GM12878 (cell line): ENCODE measurements around the gene PRKN. TPM values are rescaled to one million over a fixed set of nuclear protein-coding genes. Genes with fewer than 3 reads are reported as not detected.

Experiments
- ATAC-seq: fragments of 200-7000 bp; cut with Tn5 transposase; 3 replicates; pipeline ENCODE4 v1.9.1; 2020; ENCODE audit warnings: mild to moderate bottlenecking, moderate library complexity
- BruUV-seq: library from RNA; stranded (reverse); fragments of 400-500 nt; replicated peaks from 2 replicates; lab custom pipeline; 2021; lab: Mats Ljungman, UMichigan
- CTCF ChIA-PET: fragments of 300-600 bp; sonication (Branson Sonifier 250); formaldehyde crosslinking; extraction: SDS; loops from one replicate; lab custom pipeline; 2021; ENCODE audit warnings: inconsistent platforms; lab: Yijun Ruan, JAX
- POLR2A ChIA-PET: fragments of 350-600 bp; formaldehyde crosslinking; extraction: SDS; loops from one replicate; lab custom pipeline; 2021; ENCODE audit warnings: inconsistent platforms; lab: Charles Lee
- RAD21 ChIA-PET: fragments of 300-600 bp; sonication (Branson Sonifier 250); formaldehyde crosslinking; loops from one replicate; lab custom pipeline; 2023; ENCODE audit warnings: antibody characterized with exemption; ENCODE audit not compliant: unreplicated experiment; lab: Charles Lee
- SMC1A ChIA-PET: fragments of 300-600 bp; sonication (Branson Sonifier 250); formaldehyde crosslinking; loops from one replicate; lab custom pipeline; 2023; ENCODE audit not compliant: unreplicated experiment, uncharacterized antibody; lab: Charles Lee
- DNase-seq: peaks from one replicate; pipeline ENCODE4 v3.0.0-alpha.2; 2011; ENCODE audit warnings: low read depth, low spot score
- FAIRE-seq: peaks from 3 replicates; lab custom pipeline; 2011; peaks lifted over from hg19 to GRCh38; lab: Jason Lieb, UNC
- H2AFZ ChIP-seq: 2 replicates; pipeline ENCODE4 v1.6.0; 2011; ENCODE audit warnings: low read depth, low read length, control low read depth; ENCODE audit not compliant: control insufficient read depth
- H3K27ac ChIP-seq: 2 replicates; pipeline ENCODE4 v1.5.1; 2011; ENCODE audit warnings: control low read depth; ENCODE audit not compliant: control insufficient read depth, insufficient read depth
- H3K27me3 ChIP-seq, 2 experiments: replicated peaks in 1 of 2; 2 replicates each; pipeline versions ENCODE4 v1.6.0 to v1.6.1; 2011; ENCODE audit warnings: low read length in 1 of 2; ENCODE audit not compliant: control insufficient read depth in 2 of 2, insufficient read depth in 2 of 2
- H3K36me3 ChIP-seq, 2 experiments: 2 replicates each; pipeline ENCODE4 v1.5.1; 2011; ENCODE audit warnings: low read length in 1 of 2; ENCODE audit not compliant: control insufficient read depth in 2 of 2, insufficient read depth in 2 of 2
- H3K4me1 ChIP-seq: 2 replicates; pipeline ENCODE4 v1.6.1; 2011; ENCODE audit warnings: mild to moderate bottlenecking, low read length, moderate library complexity, mixed read lengths; ENCODE audit not compliant: control insufficient read depth, insufficient read depth
- H3K4me2 ChIP-seq: 2 replicates; pipeline ENCODE4 v1.6.0; 2011; ENCODE audit warnings: control low read depth; ENCODE audit not compliant: control insufficient read depth, insufficient read depth
- H3K4me3 ChIP-seq: fragments of 200-600 bp; sonication (generic); 2 replicates; pipeline ENCODE4 v1.5.1; 2016
- H3K79me2 ChIP-seq: 2 replicates; pipeline ENCODE4 v1.6.0; 2011; ENCODE audit warnings: low read length; ENCODE audit not compliant: control insufficient read depth, insufficient read depth
- H3K9ac ChIP-seq: 2 replicates; pipeline ENCODE4 v1.8.0; 2011; ENCODE audit warnings: low read length, control low read depth, mixed read lengths; ENCODE audit not compliant: control insufficient read depth, insufficient read depth
- H3K9me3 ChIP-seq: replicated peaks from 3 replicates; pipeline ENCODE4 v1.5.1; 2011; ENCODE audit warnings: mild to moderate bottlenecking, low read length; ENCODE audit not compliant: control insufficient read depth, insufficient read depth
- H4K20me1 ChIP-seq: 2 replicates; pipeline ENCODE4 v1.6.0; 2011; ENCODE audit not compliant: control insufficient read depth, insufficient read depth
- ATF7 ChIP-seq: fragments of 450-650 bp; IDR thresholded peaks from 2 replicates; pipeline ENCODE4 v1.6.1; 2016; ENCODE audit warnings: low read depth, mild to moderate bottlenecking
- BCL11A ChIP-seq: IDR thresholded peaks from 2 replicates; pipeline ENCODE4 v1.6.1; 2011; ENCODE audit warnings: low read depth, low read length
- BMI1 ChIP-seq: fragments of 450-650 bp; IDR thresholded peaks from 2 replicates; pipeline ENCODE4 v1.6.1; 2016; ENCODE audit warnings: mild to moderate bottlenecking, moderate library complexity, borderline replicate concordance
- CBFB ChIP-seq: IDR thresholded peaks from 2 replicates; pipeline ENCODE4 v1.6.1; 2016; ENCODE audit warnings: antibody characterized with exemption, low read depth
- CBX5 ChIP-seq: sonication (generic); IDR thresholded peaks from 2 replicates; pipeline ENCODE4 v1.6.1; 2016; ENCODE audit warnings: low read depth, moderate library complexity, mild to moderate bottlenecking, inconsistent platforms
- EZH2 ChIP-seq: IDR thresholded peaks from 2 replicates; pipeline ENCODE4 v1.6.1; 2012; ENCODE audit warnings: low read depth, mild to moderate bottlenecking, control low read depth, inconsistent platforms, low read length, borderline replicate concordance; ENCODE audit not compliant: control insufficient read depth
- GABPA ChIP-seq: IDR thresholded peaks from 2 replicates; pipeline ENCODE4 v1.6.1; 2014; ENCODE audit warnings: antibody characterized with exemption, low read depth, mild to moderate bottlenecking, inconsistent platforms
- IKZF2 ChIP-seq, 2 experiments: fragments of 450-650 bp; IDR thresholded peaks; 2 replicates each; pipeline ENCODE4 v1.6.1; 2017; ENCODE audit warnings: mild to moderate bottlenecking in 2 of 2, moderate library complexity in 2 of 2
- KLF5 ChIP-seq: fragments of 450-650 bp; IDR thresholded peaks from 2 replicates; pipeline ENCODE4 v1.6.1; 2014; ENCODE audit warnings: mild to moderate bottlenecking; ENCODE audit not compliant: partially characterized antibody
- NFIC ChIP-seq: IDR thresholded peaks from 2 replicates; pipeline ENCODE4 v1.6.1; 2012; ENCODE audit warnings: low read depth, mild to moderate bottlenecking, inconsistent platforms, low read length, moderate library complexity
- POU2F2 ChIP-seq: IDR thresholded peaks from 3 replicates; pipeline ENCODE4 v1.6.1; 2011; ENCODE audit warnings: low read depth, mild to moderate bottlenecking, low read length, borderline replicate concordance
- STAT1 ChIP-seq: fragments of 450-650 bp; conservative IDR thresholded peaks from 2 replicates; pipeline ENCODE4 v1.6.1; 2014; ENCODE audit warnings: antibody characterized with exemption, mild to moderate bottlenecking
- TARDBP ChIP-seq: IDR thresholded peaks from 2 replicates; pipeline ENCODE4 v1.6.1; 2016; ENCODE audit warnings: borderline replicate concordance
- TCF12 ChIP-seq: IDR thresholded peaks from 2 replicates; pipeline ENCODE4 v1.6.1; 2011; ENCODE audit warnings: low read depth, mild to moderate bottlenecking, low read length
- USF1 ChIP-seq: IDR thresholded peaks from 2 replicates; pipeline ENCODE4 v1.6.1; 2011; ENCODE audit warnings: borderline replicate concordance, low read depth, mild to moderate bottlenecking, moderate library complexity, mixed read lengths, low read length; ENCODE audit not compliant: insufficient read depth; ENCODE audit errors: extremely low read length
- ZBTB33 ChIP-seq: fragments of 450-650 bp; IDR thresholded peaks from 2 replicates; pipeline ENCODE4 v1.6.1; 2017; ENCODE audit warnings: mild to moderate bottlenecking
- whole genome bisulfite sequencing: methylation state at CpG from one replicate; pipeline ENCODE4 v1.1.6; 2016; ENCODE audit warnings: low lambda C conversion rate; ENCODE audit not compliant: insufficient replicate concordance, insufficient coverage; ENCODE audit errors: missing lambda C conversion rate; 5-methylcytosine and 5-hydroxymethylcytosine counted together
- in situ Hi-C: fragments of 300-500 bp; cut with MboI; formaldehyde crosslinking; loops from 9 replicates; pipeline ENCODE4 v1.14.3; 2018; ENCODE audit warnings: mixed read lengths
- intact Hi-C: fragments of 100-400 bp; cut with micrococcal nuclease; formaldehyde crosslinking; loops from one replicate; pipeline ENCODE4 v1.14.2; 2022; ENCODE audit not compliant: unreplicated experiment
- polyA plus RNA-seq, 11 experiments: library from polyadenylated mRNA; depleted of rRNA in 4 of 11; unstranded in 6 of 11; stranded (reverse) in 5 of 11; fragments of >200 nt; fragmentation: Nextera tagmentation in 4 of 11; fragmentation: Illumina TruSeq in 1 of 11; extraction: Ambion mirVana in 4 of 11; extraction: Trizol in 1 of 11; gene quantifications; 1 replicate in 1 of 11; 2 replicates in 10 of 11; pipeline versions ENCODE4 v1.2.1 to v1.2.3, GENCODE V29; 2011 to 2016; ENCODE audit warnings: inconsistent platforms in 2 of 11, missing spikeins in 2 of 11, low read depth in 1 of 11
- total RNA-seq, 4 experiments: library from RNA; depleted of rRNA in 3 of 4; stranded (reverse); fragments of >200 nt in 3 of 4; fragmentation: Illumina TruSeq in 1 of 4; extraction: Trizol in 1 of 4; gene quantifications; 2 replicates each; pipeline versions ENCODE4 v1.2.1 to v1.2.3, GENCODE V29; 2013 to 2021

The PRKN gene
- total and polyA plus RNA-seq, 10 of the 15 experiments (the other 5 are each of a cell fraction or from before 2014, with no cell fraction given): 0.06 to 0.09 TPM; not detected in 8

- no TSS peak for BruUV-seq
- Histone ChIP-seq H2AFZ (no peak overlapping the region), H3K4me1 (no peaks in the 10 kb centered on the region), H3K9me3 (no peaks in the 10 kb centered on the region), H3K27ac (no peak overlapping the region), H3K4me3 (no peak overlapping the region), H3K27me3 (no peaks in the 10 kb centered on the region), H4K20me1 (no peaks in the 10 kb centered on the region), H3K4me2 (no peak overlapping the region), H3K79me2 (no peaks in the 10 kb centered on the region), H3K9ac (no peak overlapping the region), H3K36me3 (no peaks in the 10 kb centered on the region)
- RAD21 ChIA-PET: no interaction called here
- FAIRE-seq: no peak
- no peak for DNase-seq
- in situ Hi-C loops (loop anchor here (25.0 kb wide), 1 partner anchor 213 kb away; no protein-coding TSS in a partner anchor), intact Hi-C loops (no loop called here)
- no peak for TF ChIP-seq NFIC
- TF ChIP-seq KLF5: no peak
- POLR2A ChIA-PET: no interaction called here
- SMC1A ChIA-PET: no interaction called here
- ATAC-seq: no peak
- 92% methylated on average over 19 of the region's 19 CpGs for WGBS
- CTCF ChIA-PET: no interaction called here
Measured at GRCh38 chr6:161349886-161350285, 1377.7 kb downstream of the PRKN start.

GRCh38 chr6:161348628-161348994, 1379.0 kb downstream of the PRKN start:
- H2AFZ ChIP-seq: no peak overlapping the region
- ChIA-PET POLR2A (no interaction called here), CTCF (no interaction called here)
- TF ChIP-seq CBX5: no peak
- TF ChIP-seq BMI1: no peak
- TF ChIP-seq ZBTB33: no peak
- no peak for TF ChIP-seq TCF12
- no peak for TF ChIP-seq ATF7
- no peak for TF ChIP-seq IKZF2 (IDR thresholded peaks at IDR 0.05)
- no peak for TF ChIP-seq GABPA
- TF ChIP-seq USF1: no peak
- TF ChIP-seq BCL11A: no peak
- TF ChIP-seq POU2F2: no peak
- no peak for TF ChIP-seq STAT1
- TF ChIP-seq EZH2: no peak
- no peak for TF ChIP-seq CBFB
- no peak for TF ChIP-seq TARDBP

More at GRCh38 chr6:161348628-161348994, 1379.0 kb downstream of the PRKN start:
- no peaks in the 10 kb centered on the region for H3K4me1 ChIP-seq
- no peak for DNase-seq
- no peaks in the 10 kb centered on the region for H3K36me3 ChIP-seq
- H4K20me1 ChIP-seq: no peaks in the 10 kb centered on the region
- H3K4me3 ChIP-seq: no peak overlapping the region
- intact Hi-C loops: no loop called here
- in situ Hi-C loops: no loop called here
- H3K9ac ChIP-seq: no peak overlapping the region
- no peak overlapping the region for H3K4me2 ChIP-seq
- no TSS peak for BruUV-seq
- no peaks in the 10 kb centered on the region for H3K27me3 ChIP-seq
- no peak overlapping the region for H3K27ac ChIP-seq
- ChIA-PET SMC1A (no interaction called here), RAD21 (no interaction called here)
- ATAC-seq: no peak
- H3K9me3 ChIP-seq: no peaks in the 10 kb centered on the region
- 83% methylated on average over 5 of the region's 5 CpGs for WGBS
- no peak for FAIRE-seq
- no peaks in the 10 kb centered on the region for H3K79me2 ChIP-seq
